ENCODE results near the gene TPH2. TPM values are rescaled to one million over a fixed set of nuclear protein-coding genes. Genes with fewer than 3 reads are reported as not detected.

Gene TPH2
- total and polyA plus RNA-seq, 2 of the 13 experiments (the other 11 are each of a cell fraction or from before 2014, with no cell fraction given): not detected

- 0 out of 5 replicates have a peak, but pooled peaks cover 0 to 3% of the 10 kb centered on the region in 2 experiments for H3K36me3 ChIP-seq (replicated peaks in 1 of 2; ENCODE audit: control insufficient read depth in 1 of 2, insufficient read depth in 2 of 2, low read length in 2 of 2)
- intact Hi-C loops (cut with micrococcal nuclease; ENCODE audit: unreplicated experiment) (loop anchor here (5.0 kb wide), 1 partner anchor 914 kb away; no protein-coding TSS in a partner anchor), in situ Hi-C loops (cut with HindIII; ENCODE audit: extremely low pct_ligation_motif_present, low pct_unique_long_range_greater_than_20kb) (no loop called here)
- CTCF ChIA-PET (ENCODE audit: low intra/inter-chr PET ratio, low total read pairs): no interaction called here
- ATAC-seq (no peak), FAIRE-seq (no peak), DNase-seq (ENCODE audit: low spot score) (no peak)
- no peaks in the 10 kb centered on the region for H3K27me3 ChIP-seq (ENCODE audit: control insufficient read depth in 1 of 2, insufficient read depth in 2 of 2, low read length in 2 of 2)
- no peak overlapping the region for H3K27ac ChIP-seq (ENCODE audit: extremely low read length, insufficient read depth, low read length)
- no peaks in the 10 kb centered on the region for H3K79me2 ChIP-seq (ENCODE audit: insufficient read depth, low read length)
- H3K4me1 ChIP-seq (ENCODE audit: insufficient read depth, low read length): no peaks in the 10 kb centered on the region
- POLR2A ChIA-PET: no interaction called here
- H3K4me2 ChIP-seq (ENCODE audit: low read depth, low read length): no peak overlapping the region
- no peaks in the 10 kb centered on the region for H3K9me3 ChIP-seq (ENCODE audit: low read length)
- H3K4me3 ChIP-seq (replicated peaks in 1 of 3; ENCODE audit: insufficient read depth in 1 of 3, low read depth in 2 of 3, low read length in 3 of 3): no peak overlapping the region
- no peak overlapping the region for H3K9ac ChIP-seq (ENCODE audit: insufficient read depth, low read depth, low read length)
- no peaks in the 10 kb centered on the region for H4K20me1 ChIP-seq (ENCODE audit: insufficient read depth, low read length)
- 74% methylated on average over 3 of the region's 3 CpGs for WGBS (ENCODE audit: low lambda C conversion rate)
- BruUV-seq (replicated peaks): no TSS peak
- H2AFZ ChIP-seq (ENCODE audit: low read length): no peak overlapping the region
- TF ChIP-seq ZBTB49 (CRISPR knock-in tag; IDR thresholded peaks at IDR 0.05; ENCODE audit: borderline replicate concordance) (no peak), HNRNPL (IDR thresholded peaks at IDR 0.05; ENCODE audit: low read depth, low read length) (no peak), IRF2 (CRISPR knock-in tag; IDR thresholded peaks at IDR 0.05) (no peak), HNF4G (IDR thresholded peaks at IDR 0.05; ENCODE audit: borderline replicate concordance, low read depth, low read length) (no peak), HNF4G (CRISPR knock-in tag; IDR thresholded peaks at IDR 0.05; ENCODE audit: borderline replicate concordance, low read depth) (no peak), ZNF674 (CRISPR knock-in tag; IDR thresholded peaks at IDR 0.05; ENCODE audit: low read depth) (no peak), KLF11 (CRISPR knock-in tag; IDR thresholded peaks at IDR 0.05) (no peak), ATF5 (CRISPR knock-in tag; IDR thresholded peaks at IDR 0.05; ENCODE audit: low read depth) (no peak), AFF4 (CRISPR knock-in tag; IDR thresholded peaks at IDR 0.05) (no peak), CEBPZ (IDR thresholded peaks at IDR 0.05; ENCODE audit: low read length) (no peak), PHF8 (CRISPR knock-in tag; IDR thresholded peaks at IDR 0.05) (no peak), ZNF343 (CRISPR knock-in tag; IDR thresholded peaks at IDR 0.05) (no peak)
Measured at GRCh38 chr12:71896205-71896882, 42.3 kb upstream of the TPH2 start.

Measured in HepG2 (cell line).